ENCODE measurements around the gene SPRY1.

The SPRY1 gene, protein sequence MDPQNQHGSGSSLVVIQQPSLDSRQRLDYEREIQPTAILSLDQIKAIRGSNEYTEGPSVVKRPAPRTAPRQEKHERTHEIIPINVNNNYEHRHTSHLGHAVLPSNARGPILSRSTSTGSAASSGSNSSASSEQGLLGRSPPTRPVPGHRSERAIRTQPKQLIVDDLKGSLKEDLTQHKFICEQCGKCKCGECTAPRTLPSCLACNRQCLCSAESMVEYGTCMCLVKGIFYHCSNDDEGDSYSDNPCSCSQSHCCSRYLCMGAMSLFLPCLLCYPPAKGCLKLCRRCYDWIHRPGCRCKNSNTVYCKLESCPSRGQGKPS

DNA sequence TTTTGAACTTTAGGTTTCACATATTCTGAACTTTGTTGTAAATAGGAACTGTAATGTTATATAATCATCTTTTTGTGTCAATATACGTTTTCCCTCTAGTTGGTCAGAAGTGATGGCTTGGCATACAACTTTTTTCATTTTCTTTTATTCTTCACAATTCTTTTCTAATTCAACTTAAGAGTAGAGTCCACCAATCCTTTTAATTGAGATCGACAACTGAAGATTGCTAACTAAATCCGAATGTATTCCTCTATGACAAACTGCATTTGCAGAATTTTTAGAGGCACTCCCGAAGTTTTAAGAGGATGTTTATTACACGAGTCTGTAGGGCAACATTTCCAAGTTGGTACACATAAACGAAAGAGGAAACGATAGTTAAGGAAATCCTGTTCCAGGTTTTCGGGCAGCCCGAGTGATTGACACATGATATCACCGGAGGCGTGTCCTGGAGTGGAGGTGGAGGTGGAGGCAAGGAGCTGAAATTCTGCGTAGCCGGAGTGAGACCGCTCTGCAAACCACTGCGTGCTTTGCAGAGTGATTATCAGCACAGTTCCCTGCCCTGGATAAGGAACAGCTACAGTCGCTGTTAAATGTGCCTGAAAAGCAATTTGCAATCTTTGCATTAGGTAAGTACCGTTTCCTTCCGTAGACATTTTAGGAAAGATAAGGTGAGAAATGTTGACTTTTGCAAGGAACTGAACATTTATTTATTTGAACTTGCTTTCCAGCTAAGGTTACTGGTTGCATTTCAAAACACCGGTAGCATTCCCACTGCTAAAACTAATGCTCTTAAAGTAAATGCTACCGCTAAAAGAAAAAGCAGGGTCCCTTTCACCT lies at the start of gene SPRY1:
TSS of gene SPRY1 (plus strand) at position 489 of the 837 bp plus-strand sequence. CDS start 4,797 bp downstream, outside the sequence.
- peaks cover 8% of the 10 kb centered on the region for H3K4me1 ChIP-seq (ENCODE audit: insufficient read depth, low read length)
- peak within 1 kb of the TSS; percentile 72 for H2AFZ ChIP-seq (ENCODE audit: low read depth, low read length)
- no peaks in the 10 kb centered on the region for H3K36me3 ChIP-seq (ENCODE audit: insufficient read depth, low read length)
- H3K9me3 ChIP-seq (ENCODE audit: low read length), result no peaks in the 10 kb centered on the region
- peak within 1 kb of the TSS; percentile 63 for H3K4me3 ChIP-seq (ENCODE audit: low read length)
- H3K27me3 ChIP-seq (ENCODE audit: insufficient read depth, low read length), result no peaks in the 10 kb centered on the region

DNA sequence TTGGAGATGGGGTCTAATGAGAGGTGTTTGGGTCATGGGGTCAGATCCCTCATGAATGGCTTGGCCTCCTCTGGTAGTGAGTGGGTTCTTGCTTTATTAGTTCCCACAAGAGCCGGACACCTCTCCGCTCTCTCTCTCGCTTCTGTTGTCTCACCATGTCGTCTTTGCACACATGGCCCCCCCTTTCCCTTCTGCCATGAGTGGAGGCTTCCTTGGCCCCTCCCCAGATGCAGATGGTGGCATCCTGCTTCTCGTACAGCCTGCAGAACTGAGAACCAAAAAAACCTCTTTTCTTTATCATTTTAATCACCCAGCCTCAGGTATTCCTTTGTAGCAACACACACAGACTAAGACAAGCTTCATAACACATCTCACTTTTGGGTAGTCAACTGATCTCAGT lies 49.6 kb upstream of the SPRY1 start:
- Histone ChIP-seq H3K4me3 (ENCODE audit: low read length) (no peak overlapping the region), H3K27me3 (ENCODE audit: insufficient read depth, low read length) (no peaks in the 10 kb centered on the region), H3K4me1 (ENCODE audit: insufficient read depth, low read length) (peaks cover 31% of the 10 kb centered on the region), H3K36me3 (ENCODE audit: insufficient read depth, low read length) (no peaks in the 10 kb centered on the region), H2AFZ (ENCODE audit: low read depth, low read length) (no peak overlapping the region), H3K9me3 (ENCODE audit: low read length) (no peaks in the 10 kb centered on the region)

DNA sequence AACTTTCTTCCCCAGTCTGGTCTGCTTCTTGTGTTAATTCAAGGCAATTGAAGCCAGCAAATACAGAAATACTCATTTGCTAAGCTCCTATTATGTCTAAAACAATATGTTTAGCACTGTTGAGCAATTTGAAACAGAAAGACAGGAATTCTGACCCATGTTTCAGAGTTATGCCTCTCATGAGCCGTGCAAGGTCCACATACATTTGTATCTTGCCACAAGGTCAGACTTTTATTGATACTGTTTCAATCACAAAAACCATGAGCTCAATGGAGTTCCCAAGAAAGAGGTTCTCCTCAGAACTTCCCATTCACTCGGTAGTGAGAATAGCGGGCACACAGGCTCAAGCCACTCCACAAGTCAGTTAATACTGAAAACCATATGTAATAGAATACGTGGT lies 47.6 kb upstream of the SPRY1 start:
- Histone ChIP-seq H3K4me1 (ENCODE audit: insufficient read depth, low read length) (peaks cover 31% of the 10 kb centered on the region), H3K36me3 (ENCODE audit: insufficient read depth, low read length) (no peaks in the 10 kb centered on the region), H3K4me3 (ENCODE audit: low read length) (no peak overlapping the region), H3K9me3 (ENCODE audit: low read length) (no peaks in the 10 kb centered on the region), H3K27me3 (ENCODE audit: insufficient read depth, low read length) (no peaks in the 10 kb centered on the region), H2AFZ (ENCODE audit: low read depth, low read length) (no peak overlapping the region)

DNA sequence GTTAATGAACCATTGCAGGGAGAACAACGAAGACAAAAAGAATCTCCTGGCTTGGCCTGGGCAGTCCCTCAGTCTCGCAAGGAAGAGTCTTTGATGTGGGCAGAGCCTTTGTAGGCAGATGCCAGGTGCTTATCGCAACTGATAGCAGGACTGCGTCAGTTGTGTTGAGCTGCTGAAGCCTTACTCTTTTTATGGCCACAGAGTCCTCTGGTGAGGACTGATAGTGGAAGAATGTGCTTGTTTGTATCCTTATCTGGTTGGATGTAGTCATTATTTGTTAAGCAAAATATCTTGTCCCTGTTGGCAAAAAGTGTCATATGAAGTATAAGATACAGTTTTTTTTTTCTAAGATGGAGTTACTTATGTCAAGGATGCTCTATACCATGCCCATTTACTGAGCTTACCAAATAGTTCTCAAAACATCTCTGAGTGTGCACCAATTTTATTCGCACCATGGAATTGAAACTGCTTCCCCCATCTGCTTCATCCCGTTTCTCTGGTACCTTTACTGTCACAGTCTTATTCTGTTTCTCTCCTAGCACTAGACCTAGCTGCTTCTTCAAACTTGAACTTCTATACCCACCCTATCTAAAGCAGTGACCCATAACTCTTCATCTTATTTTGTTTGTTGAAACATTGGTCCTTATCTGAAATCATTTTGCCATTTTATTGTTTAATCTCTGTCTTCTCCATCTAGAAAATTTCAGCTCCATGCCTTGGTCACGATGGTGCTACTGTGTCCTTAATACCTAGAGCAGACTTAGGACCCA lies 47.0 kb upstream of the SPRY1 start:
- no peaks in the 10 kb centered on the region for H3K27me3 ChIP-seq (ENCODE audit: insufficient read depth, low read length)
- no peak overlapping the region for H3K4me3 ChIP-seq (ENCODE audit: low read length)
- peaks cover 31% of the 10 kb centered on the region for H3K4me1 ChIP-seq (ENCODE audit: insufficient read depth, low read length)
- H3K36me3 ChIP-seq (ENCODE audit: insufficient read depth, low read length), result no peaks in the 10 kb centered on the region
- H3K9me3 ChIP-seq (ENCODE audit: low read length), result no peaks in the 10 kb centered on the region
- H2AFZ ChIP-seq (ENCODE audit: low read depth, low read length), result no peak overlapping the region

DNA sequence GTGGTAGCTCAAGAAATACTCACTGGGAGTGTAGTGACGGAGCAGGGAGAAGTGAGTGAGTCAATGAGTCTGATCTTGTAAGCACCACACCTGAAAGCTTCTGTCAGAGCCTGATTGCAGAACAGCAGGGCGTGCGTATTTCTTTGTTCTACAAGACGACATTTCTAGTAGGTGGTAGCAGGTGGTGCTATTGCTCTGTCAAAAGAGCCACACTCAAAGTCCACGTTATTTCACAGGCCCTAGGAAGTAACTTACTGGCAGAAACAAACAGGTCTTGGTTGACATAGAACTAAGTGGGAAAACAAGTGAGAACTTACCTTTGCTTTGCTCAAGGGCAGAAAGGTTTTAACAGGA lies 46.4 kb upstream of the SPRY1 start:
- Histone ChIP-seq H3K4me3 (ENCODE audit: low read length) (no peak overlapping the region), H2AFZ (ENCODE audit: low read depth, low read length) (no peak overlapping the region), H3K36me3 (ENCODE audit: insufficient read depth, low read length) (no peaks in the 10 kb centered on the region), H3K27me3 (ENCODE audit: insufficient read depth, low read length) (no peaks in the 10 kb centered on the region), H3K4me1 (ENCODE audit: insufficient read depth, low read length) (peaks cover 28% of the 10 kb centered on the region), H3K9me3 (ENCODE audit: low read length) (no peaks in the 10 kb centered on the region)

DNA sequence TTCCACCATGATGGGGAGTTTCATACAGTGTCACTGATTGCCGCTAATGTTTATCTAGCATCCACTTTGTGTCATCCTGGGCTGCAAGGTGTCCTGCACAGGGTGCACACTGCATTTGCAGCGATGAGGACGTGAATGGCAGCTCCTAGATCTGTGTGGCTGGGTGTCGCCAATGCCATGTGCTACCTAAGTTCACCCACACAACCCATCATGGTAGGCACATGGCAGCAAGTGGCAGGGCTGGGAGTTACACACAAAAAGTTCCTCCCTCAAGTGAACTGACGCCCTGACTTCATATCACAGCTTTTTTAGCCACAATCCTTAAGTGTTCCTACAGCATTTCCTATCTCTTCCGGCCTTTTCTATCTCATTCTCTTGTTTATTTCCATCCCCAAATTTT lies 45.9 kb upstream of the SPRY1 start:
- no peaks in the 10 kb centered on the region for H3K36me3 ChIP-seq (ENCODE audit: insufficient read depth, low read length)
- no peaks in the 10 kb centered on the region for H3K27me3 ChIP-seq (ENCODE audit: insufficient read depth, low read length)
- H3K4me3 ChIP-seq (ENCODE audit: low read length), result no peak overlapping the region
- H2AFZ ChIP-seq (ENCODE audit: low read depth, low read length), result no peak overlapping the region
- H3K9me3 ChIP-seq (ENCODE audit: low read length), result no peaks in the 10 kb centered on the region
- peaks cover 22% of the 10 kb centered on the region for H3K4me1 ChIP-seq (ENCODE audit: insufficient read depth, low read length)

DNA sequence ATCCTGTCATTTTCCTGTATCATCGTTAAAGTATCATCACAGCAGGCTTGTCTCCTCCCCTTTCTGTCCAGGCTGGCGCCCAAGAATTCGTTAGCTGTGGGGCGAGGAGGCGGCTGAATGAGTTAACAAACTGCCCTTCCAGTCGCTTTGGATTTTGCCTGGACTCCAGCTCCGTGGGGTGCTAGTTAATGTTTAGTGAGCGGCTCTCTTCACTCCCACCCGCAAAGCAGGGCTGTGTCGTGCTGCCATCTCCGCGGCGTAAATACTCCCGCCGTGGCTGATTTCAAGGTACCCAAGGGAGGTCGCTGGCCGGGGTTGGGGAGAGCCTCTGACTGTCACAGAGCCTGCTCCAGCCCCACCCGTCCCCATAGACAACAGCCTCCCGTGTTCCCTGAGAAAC lies 44.9 kb upstream of the SPRY1 start:
- no peaks in the 10 kb centered on the region for H3K9me3 ChIP-seq (ENCODE audit: low read length)
- peaks cover 12% of the 10 kb centered on the region for H3K4me1 ChIP-seq (ENCODE audit: insufficient read depth, low read length)
- H2AFZ ChIP-seq (ENCODE audit: low read depth, low read length), result no peak overlapping the region

DNA sequence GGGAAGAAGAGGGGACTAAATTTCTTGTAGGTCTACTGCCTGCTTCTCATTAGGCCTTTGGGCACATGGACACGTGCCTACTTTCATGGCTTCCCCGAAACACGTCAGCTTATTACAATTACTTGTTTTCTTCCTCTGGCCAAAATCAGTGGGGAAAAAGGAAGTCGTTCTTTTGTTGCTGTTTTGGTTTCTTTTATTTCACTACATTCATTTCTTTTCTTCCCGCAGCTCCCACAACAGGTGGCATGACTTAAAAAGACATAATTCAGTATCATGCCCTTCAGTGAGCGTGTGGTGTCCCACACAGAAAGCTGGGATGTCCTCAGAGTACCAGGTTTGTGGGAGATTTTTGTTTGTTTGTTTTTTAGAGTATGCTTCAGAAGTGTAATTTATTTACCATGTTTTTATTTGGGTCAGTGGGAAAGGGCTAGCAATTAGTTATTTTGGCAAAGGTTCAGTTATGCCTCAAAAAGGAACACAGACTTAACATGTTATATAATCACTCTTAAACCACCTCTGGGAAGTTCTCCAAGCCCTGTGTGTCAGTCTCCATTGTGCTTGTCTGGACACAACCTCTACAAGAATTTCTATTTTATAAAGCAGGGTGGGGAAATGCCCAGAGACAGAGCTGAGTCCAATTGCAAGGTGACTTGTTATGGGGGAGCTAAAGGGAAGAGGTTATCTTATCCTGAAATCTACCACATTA lies 44.2 kb upstream of the SPRY1 start:
- Histone ChIP-seq H3K36me3 (ENCODE audit: insufficient read depth, low read length) (no peaks in the 10 kb centered on the region), H3K4me3 (ENCODE audit: low read length) (no peak overlapping the region), H3K4me1 (ENCODE audit: insufficient read depth, low read length) (peaks cover 9% of the 10 kb centered on the region), H3K27me3 (ENCODE audit: insufficient read depth, low read length) (no peaks in the 10 kb centered on the region), H2AFZ (ENCODE audit: low read depth, low read length) (no peak overlapping the region), H3K9me3 (ENCODE audit: low read length) (no peaks in the 10 kb centered on the region)

More for the DNA sequence above, 44.9 kb upstream of the SPRY1 start:
- Histone ChIP-seq H3K4me3 (ENCODE audit: low read length) (no peak overlapping the region), H3K36me3 (ENCODE audit: insufficient read depth, low read length) (no peaks in the 10 kb centered on the region), H3K27me3 (ENCODE audit: insufficient read depth, low read length) (no peaks in the 10 kb centered on the region)

DNA sequence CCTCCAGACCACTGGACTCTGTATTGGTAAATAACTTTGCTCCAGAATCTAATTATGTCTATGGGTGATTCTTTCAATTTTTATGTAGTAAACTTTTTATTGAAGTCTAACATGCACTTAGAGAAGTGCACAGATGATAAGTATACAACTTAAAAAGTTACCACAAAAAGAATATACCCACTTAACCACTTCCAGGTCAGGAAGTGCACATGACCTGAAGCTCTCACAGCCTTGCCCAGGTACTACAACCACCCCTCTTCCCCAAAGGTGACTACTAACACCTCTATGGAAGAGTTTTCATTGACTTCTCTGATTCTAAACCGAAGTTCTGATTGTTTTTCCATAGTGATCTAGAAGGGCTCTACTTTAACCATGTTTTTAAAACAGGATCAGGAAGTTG lies 43.6 kb upstream of the SPRY1 start:
- Histone ChIP-seq H3K36me3 (ENCODE audit: insufficient read depth, low read length) (no peaks in the 10 kb centered on the region), H3K9me3 (ENCODE audit: low read length) (no peaks in the 10 kb centered on the region), H3K4me3 (ENCODE audit: low read length) (no peak overlapping the region), H2AFZ (ENCODE audit: low read depth, low read length) (no peak overlapping the region), H3K4me1 (ENCODE audit: insufficient read depth, low read length) (peaks cover 9% of the 10 kb centered on the region), H3K27me3 (ENCODE audit: insufficient read depth, low read length) (no peaks in the 10 kb centered on the region)

DNA sequence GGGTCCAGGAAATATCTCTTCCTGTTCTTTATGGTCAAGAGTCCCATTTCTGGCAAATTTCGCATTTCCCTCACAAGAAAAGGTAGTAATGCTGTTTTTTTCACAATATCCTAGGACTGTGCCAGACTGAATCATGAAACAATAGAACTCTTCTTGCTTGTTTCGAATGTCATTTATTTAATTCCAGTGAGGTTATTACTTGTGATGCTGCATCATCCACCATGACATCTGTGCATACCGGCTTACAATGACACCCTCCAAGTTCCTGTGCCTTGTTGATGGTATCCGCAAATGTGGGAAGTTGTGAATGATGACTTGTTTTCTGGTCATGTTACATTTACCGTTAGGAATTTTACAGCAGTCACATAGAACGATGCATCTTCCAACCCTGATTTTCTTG lies 42.9 kb upstream of the SPRY1 start:
- Histone ChIP-seq H3K36me3 (ENCODE audit: insufficient read depth, low read length) (no peaks in the 10 kb centered on the region), H2AFZ (ENCODE audit: low read depth, low read length) (no peak overlapping the region), H3K4me1 (ENCODE audit: insufficient read depth, low read length) (peaks cover 8% of the 10 kb centered on the region), H3K27me3 (ENCODE audit: insufficient read depth, low read length) (no peaks in the 10 kb centered on the region), H3K4me3 (ENCODE audit: low read length) (no peak overlapping the region), H3K9me3 (ENCODE audit: low read length) (no peaks in the 10 kb centered on the region)

DNA sequence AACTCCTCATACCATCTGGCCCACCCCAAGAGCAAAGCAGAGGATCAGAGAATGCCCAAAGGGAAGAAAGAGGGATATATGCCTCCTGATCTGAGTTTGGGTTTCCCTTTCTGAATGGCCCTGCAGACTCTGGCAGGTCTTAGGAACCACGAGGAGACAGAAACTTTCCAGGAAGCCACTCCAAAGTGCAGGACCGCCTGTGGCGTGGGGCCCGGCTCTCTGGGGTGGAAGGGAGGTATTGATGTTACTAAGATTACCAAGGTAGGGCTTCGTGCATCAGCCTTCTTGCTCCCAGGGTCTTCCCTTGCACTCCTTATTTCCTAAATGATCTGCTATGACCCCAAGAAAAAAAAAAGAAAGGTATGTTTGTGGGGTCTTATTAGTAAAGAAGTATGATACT lies 41.9 kb upstream of the SPRY1 start:
- no peak overlapping the region for H3K4me3 ChIP-seq (ENCODE audit: low read length)

DNA sequence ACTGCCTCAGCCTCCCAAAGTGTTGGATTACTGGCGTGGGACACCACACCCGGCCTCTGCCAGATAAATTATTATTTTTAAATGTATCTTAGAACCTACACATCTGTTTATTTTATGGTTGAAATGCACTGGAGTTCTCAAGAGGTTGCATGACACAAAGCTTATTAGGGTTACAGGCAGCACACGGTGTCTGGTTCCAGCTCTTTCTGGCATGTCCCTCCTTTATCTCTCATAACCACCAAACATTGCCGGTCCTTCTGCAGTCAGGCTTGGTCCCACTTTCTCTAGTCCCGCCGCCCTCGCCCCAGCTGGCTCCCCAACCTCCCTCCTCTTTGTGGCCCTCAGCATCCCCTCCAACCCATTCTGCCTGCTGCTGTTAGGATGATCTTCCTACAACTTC lies 39.7 kb upstream of the SPRY1 start:
- H3K4me3 ChIP-seq (ENCODE audit: low read length), result no peak overlapping the region
- H3K27me3 ChIP-seq (ENCODE audit: insufficient read depth, low read length), result no peaks in the 10 kb centered on the region
- no peak overlapping the region for H2AFZ ChIP-seq (ENCODE audit: low read depth, low read length)
- no peaks in the 10 kb centered on the region for H3K36me3 ChIP-seq (ENCODE audit: insufficient read depth, low read length)
- peaks cover 11% of the 10 kb centered on the region for H3K9me3 ChIP-seq (ENCODE audit: low read length)
- H3K4me1 ChIP-seq (ENCODE audit: insufficient read depth, low read length), result no peaks in the 10 kb centered on the region

More for the DNA sequence above, 41.9 kb upstream of the SPRY1 start:
- Histone ChIP-seq H3K36me3 (ENCODE audit: insufficient read depth, low read length) (no peaks in the 10 kb centered on the region), H3K9me3 (ENCODE audit: low read length) (peaks cover 2% of the 10 kb centered on the region), H2AFZ (ENCODE audit: low read depth, low read length) (no peak overlapping the region), H3K27me3 (ENCODE audit: insufficient read depth, low read length) (no peaks in the 10 kb centered on the region), H3K4me1 (ENCODE audit: insufficient read depth, low read length) (no peaks in the 10 kb centered on the region)

Measured in neuron (in vitro differentiated cells).